ENCODE data around the gene IL1RAPL1. TPM values are rescaled to one million over a fixed set of nuclear protein-coding genes. Genes with fewer than 3 reads are reported as not detected.

Gene IL1RAPL1
- total RNA-seq, 2 donors from 2014 or later, result 1.2 to 3.0 TPM

DNA sequence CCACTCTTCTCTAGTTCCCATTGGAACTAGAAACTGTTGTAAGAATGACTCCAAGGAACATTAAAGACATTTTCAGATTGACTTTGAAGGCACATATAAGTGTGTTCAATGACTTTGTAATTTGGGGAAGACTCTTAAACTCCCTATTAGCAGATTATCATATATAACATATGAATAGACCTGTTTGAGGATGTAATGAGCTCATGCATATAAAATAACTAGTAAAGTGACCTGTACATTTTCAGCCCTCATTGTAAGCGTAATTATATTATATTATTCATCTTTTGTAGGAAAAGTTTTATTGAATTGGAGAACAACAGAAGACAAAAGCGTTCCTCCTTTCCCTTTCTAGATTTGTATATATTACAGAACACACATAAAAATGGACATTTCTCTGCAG, 455.1 kb downstream of the IL1RAPL1 start:
- no peaks in the 10 kb centered on the region for H3K9me3 ChIP-seq
- no peak for DNase-seq (ENCODE audit: low spot score)
- no peaks in the 10 kb centered on the region for H3K4me1 ChIP-seq
- H3K4me3 ChIP-seq, result no peak overlapping the region
- H3K27me3 ChIP-seq, result no peaks in the 10 kb centered on the region
- H3K36me3 ChIP-seq, result no peaks in the 10 kb centered on the region
- no peak overlapping the region for H3K27ac ChIP-seq
- TF ChIP-seq, protein P1, sequence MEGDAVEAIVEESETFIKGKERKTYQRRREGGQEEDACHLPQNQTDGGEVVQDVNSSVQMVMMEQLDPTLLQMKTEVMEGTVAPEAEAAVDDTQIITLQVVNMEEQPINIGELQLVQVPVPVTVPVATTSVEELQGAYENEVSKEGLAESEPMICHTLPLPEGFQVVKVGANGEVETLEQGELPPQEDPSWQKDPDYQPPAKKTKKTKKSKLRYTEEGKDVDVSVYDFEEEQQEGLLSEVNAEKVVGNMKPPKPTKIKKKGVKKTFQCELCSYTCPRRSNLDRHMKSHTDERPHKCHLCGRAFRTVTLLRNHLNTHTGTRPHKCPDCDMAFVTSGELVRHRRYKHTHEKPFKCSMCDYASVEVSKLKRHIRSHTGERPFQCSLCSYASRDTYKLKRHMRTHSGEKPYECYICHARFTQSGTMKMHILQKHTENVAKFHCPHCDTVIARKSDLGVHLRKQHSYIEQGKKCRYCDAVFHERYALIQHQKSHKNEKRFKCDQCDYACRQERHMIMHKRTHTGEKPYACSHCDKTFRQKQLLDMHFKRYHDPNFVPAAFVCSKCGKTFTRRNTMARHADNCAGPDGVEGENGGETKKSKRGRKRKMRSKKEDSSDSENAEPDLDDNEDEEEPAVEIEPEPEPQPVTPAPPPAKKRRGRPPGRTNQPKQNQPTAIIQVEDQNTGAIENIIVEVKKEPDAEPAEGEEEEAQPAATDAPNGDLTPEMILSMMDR (IDR thresholded peaks at IDR 0.05), result no peak

- H3K4me3 ChIP-seq, result no peak overlapping the region
- H3K9me3 ChIP-seq, result no peaks in the 10 kb centered on the region
- H3K27me3 ChIP-seq, result no peaks in the 10 kb centered on the region
- H3K36me3 ChIP-seq, result no peaks in the 10 kb centered on the region
- H3K27ac ChIP-seq, result no peak overlapping the region
- no peak for DNase-seq (ENCODE audit: low spot score)
- no peaks in the 10 kb centered on the region for H3K4me1 ChIP-seq
- TF ChIP-seq, protein P1 (IDR thresholded peaks at IDR 0.05), result no peak
These were observed 456.5 kb downstream of the IL1RAPL1 start for GRCh38 chrX:29043746-29044145.

GRCh38 chrX:29044423-29045184, 457.4 kb downstream of the IL1RAPL1 start:
- H3K27ac ChIP-seq, result no peak overlapping the region
- H3K27me3 ChIP-seq, result no peaks in the 10 kb centered on the region
- no peaks in the 10 kb centered on the region for H3K9me3 ChIP-seq
- no peaks in the 10 kb centered on the region for H3K36me3 ChIP-seq
- H3K4me3 ChIP-seq, result no peak overlapping the region
- DNase-seq (ENCODE audit: low spot score), result no peak
- no peaks in the 10 kb centered on the region for H3K4me1 ChIP-seq
- TF ChIP-seq, protein P1 (IDR thresholded peaks at IDR 0.05), result peak in 1 of 2 donors; percentile 38

DNA sequence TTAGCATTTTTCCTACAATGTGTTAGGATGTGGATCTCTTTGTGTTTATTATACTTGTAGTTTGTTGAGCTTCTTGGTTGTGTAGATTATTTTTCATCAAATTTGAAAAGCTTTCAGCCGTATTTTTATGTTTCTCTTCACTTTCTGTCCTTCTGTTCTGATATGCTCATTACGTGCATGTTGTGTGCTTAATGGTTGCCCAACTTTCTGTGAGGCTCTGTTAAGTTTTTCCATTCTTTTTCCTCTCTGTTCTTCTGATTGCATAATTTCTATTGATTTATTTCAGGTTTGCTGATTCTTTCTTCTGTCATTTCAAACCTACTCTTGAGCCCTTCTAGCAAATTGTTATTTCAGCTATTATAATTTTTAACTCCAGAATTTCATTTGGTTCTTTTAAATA, 478.2 kb downstream of the IL1RAPL1 start:
- H3K36me3 ChIP-seq, result no peaks in the 10 kb centered on the region
- H3K27me3 ChIP-seq, result no peaks in the 10 kb centered on the region
- TF ChIP-seq, protein P1 (IDR thresholded peaks at IDR 0.05), result no peak
- H3K9me3 ChIP-seq, result peaks cover 0 to 10% of the 10 kb centered on the region in 2 donors
- DNase-seq (ENCODE audit: low spot score), result no peak
- H3K4me1 ChIP-seq, result no peaks in the 10 kb centered on the region
- H3K4me3 ChIP-seq, result no peak overlapping the region
- no peak overlapping the region for H3K27ac ChIP-seq

- Histone ChIP-seq H3K4me1 (no peaks in the 10 kb centered on the region), H3K4me3 (no peak overlapping the region), H3K36me3 (no peaks in the 10 kb centered on the region), H3K9me3 (peaks cover 0 to 10% of the 10 kb centered on the region in 2 donors), H3K27ac (no peak overlapping the region), H3K27me3 (no peaks in the 10 kb centered on the region)
- TF ChIP-seq, protein P1 (IDR thresholded peaks at IDR 0.05), result no peak
- no peak for DNase-seq (ENCODE audit: low spot score)
These were observed 479.3 kb downstream of the IL1RAPL1 start for GRCh38 chrX:29066516-29066915.

DNA sequence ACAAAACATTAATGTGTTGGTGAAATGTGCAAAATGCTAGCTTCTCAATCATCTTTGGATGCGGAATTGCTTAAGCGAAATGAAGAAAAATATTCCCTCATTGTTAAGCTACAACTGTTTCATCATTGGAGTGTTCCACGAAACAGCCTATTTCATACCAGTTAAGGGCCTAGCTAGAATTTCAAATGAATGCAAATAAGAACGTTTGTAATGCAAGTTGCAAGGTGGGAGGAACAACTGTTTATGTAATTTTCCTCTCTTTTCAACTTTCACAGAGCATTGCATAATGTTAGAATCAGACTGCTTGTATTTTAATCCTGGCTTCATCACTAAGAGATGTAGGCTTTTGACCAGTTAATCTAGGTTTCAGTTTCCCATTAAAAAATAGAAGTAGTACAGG, 480.1 kb downstream of the IL1RAPL1 start:
- Histone ChIP-seq H3K4me1 (no peaks in the 10 kb centered on the region), H3K36me3 (no peaks in the 10 kb centered on the region), H3K4me3 (no peak overlapping the region), H3K27ac (no peak overlapping the region), H3K27me3 (no peaks in the 10 kb centered on the region), H3K9me3 (peaks cover 0 to 10% of the 10 kb centered on the region in 2 donors)
- DNase-seq (ENCODE audit: low spot score), result no peak
- TF ChIP-seq, protein P1 (IDR thresholded peaks at IDR 0.05), result no peak
